ENCODE data around the gene CYP2W1.
"Not testable (repeated sequence)": the region's sequence is repeated elsewhere in the genome, so short reads cannot be mapped to it uniquely, and the experiment has no call there.

The CYP2W1 gene

GRCh38 chr7:996079-996872 is 13.3 kb downstream of the CYP2W1 start:
- DNase-seq (ENCODE audit: low read depth in 4 of 4, low spot score in 1 of 4): no peak

- no peak for DNase-seq (ENCODE audit: low read depth in 4 of 4, low spot score in 1 of 4)
Observed at GRCh38 chr7:997404-998395, 14.7 kb downstream of the CYP2W1 start.

- no peak for DNase-seq (ENCODE audit: low read depth in 4 of 4, low spot score in 1 of 4)
Observed at GRCh38 chr7:999149-999879, 16.3 kb downstream of the CYP2W1 start.

- no peak for DNase-seq (ENCODE audit: low read depth in 4 of 4, low spot score in 1 of 4)
Observed at GRCh38 chr7:999941-1000935, 17.3 kb downstream of the CYP2W1 start.

GRCh38 chr7:1001069-1001770 is 18.2 kb downstream of the CYP2W1 start:
- not testable (repeated sequence) for DNase-seq (ENCODE audit: low read depth in 4 of 4, low spot score in 1 of 4)

GRCh38 chr7:1002026-1002425 is 19.0 kb downstream of the CYP2W1 start:
- not testable (repeated sequence) for DNase-seq (ENCODE audit: low read depth in 4 of 4, low spot score in 1 of 4)

- DNase-seq (ENCODE audit: low read depth in 4 of 4, low spot score in 1 of 4): not testable (repeated sequence)
Observed at GRCh38 chr7:1002445-1002844, 19.5 kb downstream of the CYP2W1 start.

GRCh38 chr7:1004018-1004852 is 21.3 kb downstream of the CYP2W1 start:
- DNase-seq (ENCODE audit: low read depth in 4 of 4, low spot score in 1 of 4): no peak

GRCh38 chr7:1005303-1005702 is 22.3 kb downstream of the CYP2W1 start:
- no peak for DNase-seq (ENCODE audit: low read depth in 4 of 4, low spot score in 1 of 4)

- DNase-seq (ENCODE audit: low read depth in 4 of 4, low spot score in 1 of 4): no peak
Observed at GRCh38 chr7:1007901-1008300, 24.9 kb downstream of the CYP2W1 start.

- DNase-seq (ENCODE audit: low read depth in 4 of 4, low spot score in 1 of 4): no peak
Observed at GRCh38 chr7:1008733-1009363, 25.9 kb downstream of the CYP2W1 start.

GRCh38 chr7:1009747-1010146 is 26.8 kb downstream of the CYP2W1 start:
- no peak for DNase-seq (ENCODE audit: low read depth in 4 of 4, low spot score in 1 of 4)

GRCh38 chr7:1010226-1010625 is 27.2 kb downstream of the CYP2W1 start:
- DNase-seq (ENCODE audit: low read depth in 4 of 4, low spot score in 1 of 4): no peak

- no peak for DNase-seq (ENCODE audit: low read depth in 4 of 4, low spot score in 1 of 4)
Observed at GRCh38 chr7:1011297-1012003, 28.5 kb downstream of the CYP2W1 start.

- DNase-seq (ENCODE audit: low read depth in 4 of 4, low spot score in 1 of 4): no peak
Observed at GRCh38 chr7:1012004-1012715, 29.2 kb downstream of the CYP2W1 start.

- DNase-seq (ENCODE audit: low read depth in 4 of 4, low spot score in 1 of 4): no peak
Observed at GRCh38 chr7:1012716-1013095, 29.7 kb downstream of the CYP2W1 start.

GRCh38 chr7:1013581-1013980 is 30.6 kb downstream of the CYP2W1 start:
- no peak for DNase-seq (ENCODE audit: low read depth in 4 of 4, low spot score in 1 of 4)

All from stimulated activated CD4-positive, alpha-beta T cell treated with anti-CD3 and anti-CD28 coated beads, Interleukin-1b, Interleukin-23, amount 100 ng/mL, for 24 hours (primary cell).